GM23338 (cell line): Measurements from ENCODE around the gene COL9A3.

Source experiments
- EZH2phosphoT487 ChIP-seq: fragments of 200-600 bp; sonication (generic); IDR thresholded peaks from one replicate; pipeline ENCODE4 v1.8.1; 2018; ENCODE audit warnings: antibody characterized with exemption; ENCODE audit not compliant: unreplicated experiment
- POLR2AphosphoS5 ChIP-seq: IDR thresholded peaks from 2 replicates; pipeline ENCODE4 v1.6.1; 2016; ENCODE audit warnings: antibody characterized with exemption, low read depth

DNA sequence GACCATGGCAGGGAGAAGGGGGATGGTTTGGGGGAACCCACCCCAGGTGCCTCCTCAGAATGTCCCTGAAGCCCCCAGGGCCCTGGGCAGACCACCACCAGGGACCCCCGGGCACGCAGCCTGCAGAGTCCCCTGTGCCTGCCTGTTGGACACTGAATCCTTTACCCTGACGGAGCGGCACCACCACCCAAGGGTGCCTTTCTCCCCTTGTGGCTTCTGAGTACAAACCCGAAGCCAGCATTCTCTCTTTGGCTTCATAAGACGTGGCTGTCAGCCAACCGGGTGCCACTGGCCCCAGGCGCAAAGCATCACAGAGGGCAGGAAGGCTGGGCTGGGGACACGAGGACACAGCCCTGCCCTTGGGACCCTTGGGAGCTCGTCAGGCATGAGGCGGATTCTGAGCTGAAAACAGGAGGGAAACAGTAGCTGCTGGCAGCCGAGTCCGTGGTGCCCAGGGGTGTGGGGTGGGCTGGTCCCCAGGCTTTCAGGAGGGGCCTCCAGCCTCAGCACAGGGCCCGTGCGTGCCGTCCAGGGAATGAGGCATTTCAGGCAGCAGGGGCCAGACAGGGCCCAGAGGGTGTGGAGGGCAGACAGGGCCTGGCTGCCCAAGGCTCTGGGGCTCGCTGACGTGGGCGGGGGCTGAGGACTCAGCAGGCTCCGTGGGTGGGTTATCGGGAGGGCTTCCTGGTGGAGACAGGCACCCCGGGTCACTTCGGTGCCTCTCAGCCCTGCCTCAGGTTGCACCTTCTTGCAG, 3.5 kb downstream of the COL9A3 start:
- no peak for TF ChIP-seq EZH2phosphoT487
- no peak for TF ChIP-seq POLR2AphosphoS5
